Thoracic aorta (tissue), 2 donors: ENCODE measurements around the gene EXT2. TPM values are rescaled to one million over a fixed set of nuclear protein-coding genes. Genes with fewer than 3 reads are reported as not detected.

ENCODE experiments used
- ATAC-seq: fragments of 150-250 bp; one replicate; pipeline ENCODE4 v1.8.0; 2017; ENCODE audit warnings: low read depth; ENCODE audit not compliant: insufficient number of reproducible peaks, low FRiP score
- DNase-seq: peaks from one replicate; pipeline ENCODE4 v3.0.0-alpha.2; 2020; ENCODE audit warnings: low spot score
- H3K27ac ChIP-seq, 2 donors: fragments of 200-600 bp; sonication (generic); 1 replicate in 1 of 2; 2 replicates in 1 of 2; pipeline ENCODE4 v1.5.1; 2016; ENCODE audit warnings: mild to moderate bottlenecking in 2 of 2, moderate library complexity in 2 of 2
- H3K27me3 ChIP-seq: fragments of 200-600 bp; sonication (generic); replicated peaks from 2 replicates; pipeline ENCODE4 v1.6.0; 2016; ENCODE audit warnings: mild to moderate bottlenecking; ENCODE audit not compliant: insufficient read depth
- H3K36me3 ChIP-seq: fragments of 200-600 bp; sonication (generic); one replicate; pipeline ENCODE4 v1.5.1; 2016
- H3K4me1 ChIP-seq, 2 donors: fragments of 200-600 bp; sonication (generic); 1 replicate in 1 of 2; 2 replicates in 1 of 2; pipeline versions ENCODE4 v1.5.1 to v1.6.0; 2016; ENCODE audit warnings: low read depth in 2 of 2, mild to moderate bottlenecking in 1 of 2; ENCODE audit not compliant: control insufficient read depth in 1 of 2
- H3K4me3 ChIP-seq: fragments of 200-600 bp; sonication (generic); 2 replicates; pipeline ENCODE4 v1.5.1; 2016; ENCODE audit warnings: mild to moderate bottlenecking
- H3K9me3 ChIP-seq: fragments of 200-600 bp; sonication (generic); 2 replicates; pipeline ENCODE4 v1.5.1; 2016
- CTCF ChIP-seq: fragments of 200-600 bp; sonication (generic); IDR thresholded peaks from one replicate; pipeline ENCODE4 v1.5.1; 2019; ENCODE audit warnings: antibody characterized with exemption
- total RNA-seq, 2 donors: library from RNA; depleted of rRNA; stranded (reverse); fragments of >200 nt; gene quantifications; one replicate each; pipeline versions ENCODE4 v1.1.0 to v1.2.3, GENCODE V29; 2016

EXT2 gene
- total RNA-seq, 2 donors from 2014 or later, result 64.4 to 102 TPM

- Histone ChIP-seq H3K9me3 (peaks cover 8% of the 10 kb centered on the region), H3K27ac (no peak overlapping the region), H3K4me1 (peaks cover 3 to 4% of the 10 kb centered on the region in 2 donors), H3K27me3 (no peaks in the 10 kb centered on the region), H3K4me3 (no peak overlapping the region), H3K36me3 (peaks cover 3% of the 10 kb centered on the region)
- no peak for ATAC-seq
- no peak for DNase-seq
- TF ChIP-seq CTCF, result no peak
Observed at GRCh38 chr11:44188643-44189042, 93.2 kb downstream of the EXT2 start.

GRCh38 chr11:44189986-44190882 is 94.8 kb downstream of the EXT2 start:
- no peak overlapping the region for H3K27ac ChIP-seq
- H3K4me1 ChIP-seq, result peaks cover 0 to 3% of the 10 kb centered on the region in 2 donors
- no peak for TF ChIP-seq CTCF
- no peaks in the 10 kb centered on the region for H3K27me3 ChIP-seq
- H3K36me3 ChIP-seq, result peaks cover 3% of the 10 kb centered on the region
- no peak for ATAC-seq
- H3K9me3 ChIP-seq, result peaks cover 8% of the 10 kb centered on the region
- DNase-seq, result no peak
- no peak overlapping the region for H3K4me3 ChIP-seq

- Histone ChIP-seq H3K36me3 (peaks cover 3% of the 10 kb centered on the region), H3K9me3 (peaks cover 8% of the 10 kb centered on the region), H3K27ac (no peak overlapping the region), H3K4me1 (no peaks in the 10 kb centered on the region), H3K27me3 (no peaks in the 10 kb centered on the region), H3K4me3 (no peak overlapping the region)
- no peak for TF ChIP-seq CTCF
- no peak for ATAC-seq
- DNase-seq, result no peak
Observed at GRCh38 chr11:44190883-44191230, 95.4 kb downstream of the EXT2 start.

GRCh38 chr11:44191322-44192016 is 96.0 kb downstream of the EXT2 start:
- no peaks in the 10 kb centered on the region for H3K27me3 ChIP-seq
- no peaks in the 10 kb centered on the region for H3K4me1 ChIP-seq
- ATAC-seq (no peak), DNase-seq (no peak)
- peaks cover 8% of the 10 kb centered on the region for H3K9me3 ChIP-seq
- H3K27ac ChIP-seq, result no peak overlapping the region
- peaks cover 3% of the 10 kb centered on the region for H3K36me3 ChIP-seq
- no peak for TF ChIP-seq CTCF
- H3K4me3 ChIP-seq, result no peak overlapping the region

GRCh38 chr11:44192017-44192385 is 96.5 kb downstream of the EXT2 start:
- DNase-seq, result no peak
- ATAC-seq, result no peak
- peaks cover 8% of the 10 kb centered on the region for H3K9me3 ChIP-seq
- H3K36me3 ChIP-seq, result peaks cover 3% of the 10 kb centered on the region
- H3K27me3 ChIP-seq, result no peaks in the 10 kb centered on the region
- H3K27ac ChIP-seq, result no peak overlapping the region
- no peaks in the 10 kb centered on the region for H3K4me1 ChIP-seq
- H3K4me3 ChIP-seq, result no peak overlapping the region
- TF ChIP-seq CTCF, result no peak
